RWPE2 (cell line): ENCODE data around the gene SCFD2.

Experiments used
- ATAC-seq: fragments of 200-7000 bp; cut with Tn5 transposase; 3 replicates; pipeline ENCODE4 v1.9.1; 2021; ENCODE audit warnings: low read depth
- DNase-seq: peaks from one replicate; pipeline ENCODE4 v3.0.0-alpha.2; 2020; ENCODE audit warnings: low spot score
- H3K27ac ChIP-seq: fragments of 450-650 bp; 2 replicates; pipeline ENCODE4 v1.5.1; 2017; ENCODE audit warnings: mild to moderate bottlenecking; ENCODE audit not compliant: poor library complexity, severe bottlenecking
- H3K27me3 ChIP-seq: fragments of 250-450 bp; sonication (Bioruptor Pico); 2 replicates; pipeline ENCODE4 v1.5.1; 2021; ENCODE audit warnings: mild to moderate bottlenecking, moderate library complexity; ENCODE audit not compliant: insufficient read depth, poor library complexity, severe bottlenecking
- H3K36me3 ChIP-seq: fragments of 250-450 bp; sonication (Bioruptor Pico); 2 replicates; pipeline ENCODE4 v1.5.1; 2020; ENCODE audit warnings: low read depth, mild to moderate bottlenecking, moderate library complexity
- H3K4me1 ChIP-seq: fragments of 250-450 bp; sonication (Bioruptor Pico); 2 replicates; pipeline ENCODE4 v1.5.1; 2021; ENCODE audit warnings: mild to moderate bottlenecking, moderate library complexity; ENCODE audit not compliant: insufficient read depth, poor library complexity, severe bottlenecking
- H3K4me3 ChIP-seq: fragments of 250-450 bp; sonication (Bioruptor Pico); 2 replicates; pipeline ENCODE4 v1.5.1; 2021; ENCODE audit warnings: mild to moderate bottlenecking, moderate library complexity; ENCODE audit not compliant: severe bottlenecking
- H3K9me3 ChIP-seq: fragments of 250-450 bp; sonication (Bioruptor Pico); 2 replicates; pipeline ENCODE4 v1.5.1; 2021; ENCODE audit warnings: mild to moderate bottlenecking, moderate library complexity; ENCODE audit not compliant: severe bottlenecking
- TF ChIP-seq, protein P1 (sequence below): fragments of 450-650 bp; IDR thresholded peaks from one replicate; pipeline ENCODE4 v1.5.1; 2017; ENCODE audit warnings: mild to moderate bottlenecking, moderate library complexity; ENCODE audit not compliant: poor library complexity, severe bottlenecking

SCFD2 gene

DNA sequence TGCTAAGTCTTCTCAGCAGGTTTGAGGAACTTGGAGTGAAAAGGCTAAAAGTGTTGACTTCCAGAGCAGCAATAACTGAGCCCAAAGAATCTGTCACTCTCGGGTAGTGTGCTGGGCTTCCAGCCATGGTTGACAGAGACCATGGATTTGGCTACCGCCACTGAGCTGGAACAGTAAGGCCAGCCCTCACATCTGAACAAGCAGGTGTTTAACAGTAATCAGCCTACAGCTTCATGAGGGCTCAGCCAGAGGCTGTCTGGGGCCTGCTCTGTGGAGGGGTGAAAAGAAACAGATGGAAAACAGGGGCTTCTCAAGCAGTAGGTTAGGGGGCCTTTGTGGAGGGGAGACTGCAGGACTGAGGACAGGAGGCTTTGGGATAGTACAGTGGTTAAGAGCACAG, 488.8 kb downstream of the SCFD2 start:
- ATAC-seq (no peak), DNase-seq (no peak)
- TF ChIP-seq, protein P1, sequence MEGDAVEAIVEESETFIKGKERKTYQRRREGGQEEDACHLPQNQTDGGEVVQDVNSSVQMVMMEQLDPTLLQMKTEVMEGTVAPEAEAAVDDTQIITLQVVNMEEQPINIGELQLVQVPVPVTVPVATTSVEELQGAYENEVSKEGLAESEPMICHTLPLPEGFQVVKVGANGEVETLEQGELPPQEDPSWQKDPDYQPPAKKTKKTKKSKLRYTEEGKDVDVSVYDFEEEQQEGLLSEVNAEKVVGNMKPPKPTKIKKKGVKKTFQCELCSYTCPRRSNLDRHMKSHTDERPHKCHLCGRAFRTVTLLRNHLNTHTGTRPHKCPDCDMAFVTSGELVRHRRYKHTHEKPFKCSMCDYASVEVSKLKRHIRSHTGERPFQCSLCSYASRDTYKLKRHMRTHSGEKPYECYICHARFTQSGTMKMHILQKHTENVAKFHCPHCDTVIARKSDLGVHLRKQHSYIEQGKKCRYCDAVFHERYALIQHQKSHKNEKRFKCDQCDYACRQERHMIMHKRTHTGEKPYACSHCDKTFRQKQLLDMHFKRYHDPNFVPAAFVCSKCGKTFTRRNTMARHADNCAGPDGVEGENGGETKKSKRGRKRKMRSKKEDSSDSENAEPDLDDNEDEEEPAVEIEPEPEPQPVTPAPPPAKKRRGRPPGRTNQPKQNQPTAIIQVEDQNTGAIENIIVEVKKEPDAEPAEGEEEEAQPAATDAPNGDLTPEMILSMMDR: no peak
- H3K27me3 ChIP-seq: no peaks in the 10 kb centered on the region
- H3K27ac ChIP-seq: no peak overlapping the region
- H3K36me3 ChIP-seq: no peaks in the 10 kb centered on the region
- no peak overlapping the region for H3K4me3 ChIP-seq
- no peaks in the 10 kb centered on the region for H3K9me3 ChIP-seq
- H3K4me1 ChIP-seq: no peaks in the 10 kb centered on the region

DNA sequence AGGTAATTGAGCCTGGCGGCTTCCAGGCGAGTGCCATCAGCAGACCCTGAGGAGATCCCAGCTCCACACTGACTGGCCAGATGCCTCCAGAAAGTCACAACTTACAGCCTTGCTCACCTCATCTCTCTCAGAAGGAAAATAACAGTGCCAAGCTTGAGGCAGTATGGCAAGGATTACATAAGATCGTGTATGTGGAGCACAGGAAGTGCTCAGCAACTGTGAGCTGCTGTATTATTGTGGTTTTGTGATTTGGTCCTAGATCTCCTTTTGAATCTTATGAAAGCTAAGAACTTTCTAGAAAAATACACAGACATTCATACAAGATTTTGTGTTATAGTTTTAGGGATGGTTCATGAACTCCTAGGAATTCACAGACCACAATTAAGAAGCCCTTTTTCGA, 489.8 kb downstream of the SCFD2 start:
- no peaks in the 10 kb centered on the region for H3K4me1 ChIP-seq
- ATAC-seq (no peak), DNase-seq (no peak)
- no peak overlapping the region for H3K4me3 ChIP-seq
- TF ChIP-seq, protein P1: no peak
- no peaks in the 10 kb centered on the region for H3K9me3 ChIP-seq
- no peaks in the 10 kb centered on the region for H3K27me3 ChIP-seq
- H3K36me3 ChIP-seq: no peaks in the 10 kb centered on the region
- no peak overlapping the region for H3K27ac ChIP-seq

DNA sequence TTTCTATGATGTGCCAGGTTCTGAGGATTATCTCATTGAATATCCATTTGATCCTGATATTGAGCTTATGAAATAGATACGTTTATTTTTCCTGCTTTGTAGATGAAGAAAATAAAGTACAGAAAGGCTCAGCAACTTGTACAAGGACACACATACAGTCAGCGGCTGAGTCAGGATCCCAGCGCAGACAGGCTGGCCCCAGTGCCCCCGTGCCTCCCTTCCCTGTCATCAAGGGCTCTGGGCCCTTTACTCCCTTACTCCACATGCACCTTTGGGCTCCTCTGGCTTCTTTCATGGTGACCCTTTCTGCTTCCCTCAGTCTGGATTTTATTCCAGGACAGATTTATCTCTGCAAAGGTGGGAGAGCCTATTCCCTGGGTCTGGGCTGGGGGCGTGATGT, 490.9 kb downstream of the SCFD2 start:
- DNase-seq: no peak

DNA sequence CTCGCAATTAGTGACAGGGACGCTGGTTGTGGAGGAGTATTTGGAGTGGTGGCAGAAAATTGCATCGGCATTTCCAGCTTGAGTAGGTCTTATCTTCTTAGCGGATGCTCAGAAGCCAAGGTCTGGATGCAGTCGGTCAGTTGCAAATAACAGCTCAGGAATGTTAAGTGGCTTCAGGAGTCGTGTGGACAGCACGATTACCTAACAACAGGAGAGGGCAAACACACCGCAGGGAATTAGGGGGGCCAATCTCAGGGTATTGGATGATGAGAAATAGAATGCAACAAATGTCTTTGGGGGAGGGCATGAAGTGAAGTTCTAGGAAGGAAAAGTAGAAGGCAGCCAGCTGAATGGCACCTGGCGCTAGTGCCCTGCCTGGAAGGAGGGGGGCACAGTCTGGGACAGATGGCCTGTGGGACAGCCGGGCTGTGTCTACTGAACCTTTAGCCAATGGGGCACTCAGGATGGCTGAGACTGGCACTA, 492.0 kb downstream of the SCFD2 start:
- no peak overlapping the region for H3K4me3 ChIP-seq
- TF ChIP-seq, protein P1: no peak
- no peaks in the 10 kb centered on the region for H3K4me1 ChIP-seq
- ATAC-seq (no peak), DNase-seq (no peak)
- no peaks in the 10 kb centered on the region for H3K36me3 ChIP-seq
- no peaks in the 10 kb centered on the region for H3K9me3 ChIP-seq
- no peak overlapping the region for H3K27ac ChIP-seq
- H3K27me3 ChIP-seq: no peaks in the 10 kb centered on the region

More for the DNA sequence above, 490.9 kb downstream of the SCFD2 start:
- no peaks in the 10 kb centered on the region for H3K27me3 ChIP-seq
- no peaks in the 10 kb centered on the region for H3K9me3 ChIP-seq
- no peak for ATAC-seq
- H3K36me3 ChIP-seq: no peaks in the 10 kb centered on the region
- H3K4me3 ChIP-seq: no peak overlapping the region
- no peaks in the 10 kb centered on the region for H3K4me1 ChIP-seq
- TF ChIP-seq, protein P1: no peak
- no peak overlapping the region for H3K27ac ChIP-seq

DNA sequence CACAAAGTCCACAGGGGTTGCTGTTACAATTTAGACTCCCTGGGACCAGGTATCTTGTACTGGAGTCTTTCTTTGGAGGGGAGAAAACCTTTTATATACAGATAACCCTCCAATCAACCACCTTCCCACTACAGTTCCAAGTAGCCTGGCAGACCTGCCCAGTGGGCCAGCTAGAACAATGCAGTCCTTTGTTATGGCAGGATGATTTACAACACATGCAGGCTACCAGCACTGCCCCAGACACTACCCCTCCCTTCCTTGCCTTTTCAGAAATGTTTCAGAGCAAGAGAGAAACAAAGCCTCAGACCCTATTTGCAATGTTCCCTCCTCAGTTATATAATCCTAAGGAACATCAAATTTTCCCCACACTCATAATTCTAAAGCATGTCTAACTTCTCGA, 492.7 kb downstream of the SCFD2 start:
- TF ChIP-seq, protein P1: no peak
- ATAC-seq (peak; percentile 62; the same call in 2 of the 3 replicates), DNase-seq (no peak)
- Histone ChIP-seq H3K9me3 (no peaks in the 10 kb centered on the region), H3K27me3 (no peaks in the 10 kb centered on the region), H3K36me3 (no peaks in the 10 kb centered on the region), H3K4me1 (no peaks in the 10 kb centered on the region), H3K27ac (no peak overlapping the region), H3K4me3 (no peak overlapping the region)
